RWPE1 (cell line): ENCODE data around the gene FAM107B.

Experiments
- CTCF ChIA-PET: fragments of 350-600 bp; sonication (Branson Sonifier 250); formaldehyde crosslinking; extraction: SDS; loops from one replicate; lab custom pipeline; 2021; lab: Yijun Ruan, JAX
- POLR2A ChIA-PET: fragments of 400-600 bp; formaldehyde crosslinking; extraction: SDS; loops from one replicate; lab custom pipeline; 2020; ENCODE audit warnings: antibody characterized with exemption; ENCODE audit not compliant: low non-redundant PET; lab: Yijun Ruan, JAX
- DNase-seq: peaks from one replicate; pipeline ENCODE4 v3.0.0; 2012; ENCODE audit warnings: low spot score
- H3K27ac ChIP-seq: fragments of 450-650 bp; 2 replicates; pipeline ENCODE4 v1.5.1; 2017
- CTCF ChIP-seq: fragments of 450-650 bp; conservative IDR thresholded peaks from 2 replicates; pipeline ENCODE4 v1.5.1; 2017; ENCODE audit warnings: low read depth, mild to moderate bottlenecking

The FAM107B gene

GRCh38 chr10:14536241-14537213, 238.2 kb downstream of the FAM107B start:
- CTCF ChIA-PET = interaction anchor here (0.6 to 1.9 kb wide), 10 partner anchors 9 to 537 kb away, joined by 3 to 18 read pairs (median 4); no protein-coding TSS in a partner anchor
- POLR2A ChIA-PET = no interaction called here
- peak; percentile 26 for DNase-seq
- H3K27ac ChIP-seq = no peak overlapping the region
- TF ChIP-seq CTCF = peak; percentile 37

- CTCF ChIA-PET = interaction anchor here (1.0 kb wide), 1 partner anchor 275 kb away, joined by 5 read pairs; no protein-coding TSS in a partner anchor
- TF ChIP-seq CTCF = no peak
- no peak for DNase-seq
- POLR2A ChIA-PET = no interaction called here
- no peak overlapping the region for H3K27ac ChIP-seq
Measured at GRCh38 chr10:14535457-14536130, 239.1 kb downstream of the FAM107B start.

GRCh38 chr10:14534152-14534551, 240.5 kb downstream of the FAM107B start:
- POLR2A ChIA-PET = no interaction called here
- no peak for TF ChIP-seq CTCF
- DNase-seq = no peak
- CTCF ChIA-PET = no interaction called here
- H3K27ac ChIP-seq = no peak overlapping the region

- no peak overlapping the region for H3K27ac ChIP-seq
- ChIA-PET CTCF (interaction anchor here (0.7 kb wide), 1 partner anchor 24 kb away, joined by 6 read pairs; no protein-coding TSS in a partner anchor), POLR2A (no interaction called here)
- DNase-seq = no peak
- no peak for TF ChIP-seq CTCF
Measured at GRCh38 chr10:14533295-14533694, 241.4 kb downstream of the FAM107B start.

GRCh38 chr10:14532473-14533251, 242.0 kb downstream of the FAM107B start:
- CTCF ChIA-PET = no interaction called here
- DNase-seq = peak; percentile 82

More at GRCh38 chr10:14532473-14533251, 242.0 kb downstream of the FAM107B start:
- H3K27ac ChIP-seq = no peak overlapping the region
- POLR2A ChIA-PET = no interaction called here
- TF ChIP-seq CTCF = no peak
